ENCODE data around the gene WASF1. TPM values are rescaled to one million over a fixed set of nuclear protein-coding genes. Genes with fewer than 3 reads are reported as not detected.

WASF1 gene
- total RNA-seq, 1 experiment from 2014 or later = 28.6 TPM

- no peaks in the 10 kb centered on the region for H3K27me3 ChIP-seq (ENCODE audit: insufficient read depth, low read length)
- no peak overlapping the region for H2BK120ac ChIP-seq (ENCODE audit: low read depth, low read length, poor library complexity, severe bottlenecking)
- no peak overlapping the region for H3K9ac ChIP-seq (ENCODE audit: extremely low read depth, insufficient read length, low read length)
- Mint-ChIP-seq H3K4me3 (no peak overlapping the region), H3K27me3 (ENCODE audit: low read depth) (no peaks in the 10 kb centered on the region), H3K36me3 (ENCODE audit: insufficient read depth in 1 of 3, low read depth in 3 of 3) (peaks cover 9 to 16% (median 12%) of the 10 kb centered on the region in 3 experiments; a peak in 5 of 7 replicates), H3K9me3 (no peaks in the 10 kb centered on the region), H3K27ac (no peak overlapping the region), H3K4me1 (peaks cover 5 to 7% of the 10 kb centered on the region in 2 experiments)
- peaks cover 3% of the 10 kb centered on the region; the same call in 1 of the 2 replicates for H3K79me2 ChIP-seq (ENCODE audit: insufficient read depth, low read length)
- no peaks in the 10 kb centered on the region for H3K79me1 ChIP-seq (ENCODE audit: insufficient read depth, low read depth, low read length, poor library complexity, severe bottlenecking)
- H3K27ac ChIP-seq (ENCODE audit: insufficient read length, low read depth, low read length) = no peak overlapping the region
- no peak overlapping the region for H2AK5ac ChIP-seq (ENCODE audit: insufficient read length, low read length)
- no peak overlapping the region for H2AFZ ChIP-seq (ENCODE audit: low read length)
- no peak overlapping the region for H2BK12ac ChIP-seq (ENCODE audit: insufficient read length, low read depth, low read length)
- no peak overlapping the region for H3K23ac ChIP-seq (ENCODE audit: insufficient read length, low read depth, low read length)
- H3K14ac ChIP-seq (ENCODE audit: insufficient read depth, low read length) = no peak overlapping the region
- no peaks in the 10 kb centered on the region for H3K9me3 ChIP-seq (ENCODE audit: control insufficient read depth, low read depth, low read length)
- H4K91ac ChIP-seq (ENCODE audit: insufficient read length, low read depth, low read length) = no peak overlapping the region
- H2BK5ac ChIP-seq (ENCODE audit: insufficient read length, low read length) = no peak overlapping the region
- no peak overlapping the region for H3K4me2 ChIP-seq (ENCODE audit: insufficient read depth, insufficient read length, low read length)
- no peak overlapping the region for H4K8ac ChIP-seq (replicated peaks; ENCODE audit: insufficient read length, low read depth, low read length)
- no peak overlapping the region for H4K5ac ChIP-seq (ENCODE audit: insufficient read length, low read depth, low read length)
- WGBS (ENCODE audit: extremely low coverage, insufficient read length, low lambda C conversion rate) = no CpG with 5 or more reads among the region's 2 CpGs
- TF ChIP-seq, protein P1, sequence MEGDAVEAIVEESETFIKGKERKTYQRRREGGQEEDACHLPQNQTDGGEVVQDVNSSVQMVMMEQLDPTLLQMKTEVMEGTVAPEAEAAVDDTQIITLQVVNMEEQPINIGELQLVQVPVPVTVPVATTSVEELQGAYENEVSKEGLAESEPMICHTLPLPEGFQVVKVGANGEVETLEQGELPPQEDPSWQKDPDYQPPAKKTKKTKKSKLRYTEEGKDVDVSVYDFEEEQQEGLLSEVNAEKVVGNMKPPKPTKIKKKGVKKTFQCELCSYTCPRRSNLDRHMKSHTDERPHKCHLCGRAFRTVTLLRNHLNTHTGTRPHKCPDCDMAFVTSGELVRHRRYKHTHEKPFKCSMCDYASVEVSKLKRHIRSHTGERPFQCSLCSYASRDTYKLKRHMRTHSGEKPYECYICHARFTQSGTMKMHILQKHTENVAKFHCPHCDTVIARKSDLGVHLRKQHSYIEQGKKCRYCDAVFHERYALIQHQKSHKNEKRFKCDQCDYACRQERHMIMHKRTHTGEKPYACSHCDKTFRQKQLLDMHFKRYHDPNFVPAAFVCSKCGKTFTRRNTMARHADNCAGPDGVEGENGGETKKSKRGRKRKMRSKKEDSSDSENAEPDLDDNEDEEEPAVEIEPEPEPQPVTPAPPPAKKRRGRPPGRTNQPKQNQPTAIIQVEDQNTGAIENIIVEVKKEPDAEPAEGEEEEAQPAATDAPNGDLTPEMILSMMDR (conservative IDR thresholded peaks at IDR 0.05) = no peak
- H2BK20ac ChIP-seq (ENCODE audit: low read depth, low read length, poor library complexity, severe bottlenecking) = no peak overlapping the region
- no peak overlapping the region for H2BK15ac ChIP-seq (ENCODE audit: low read depth, low read length)
- no peak overlapping the region for H3T11ph ChIP-seq (ENCODE audit: low read length)
- H4K20me1 ChIP-seq (ENCODE audit: control insufficient read depth, insufficient read depth, insufficient read length) = no peaks in the 10 kb centered on the region
- no peaks in the 10 kb centered on the region for H3K4me1 ChIP-seq (ENCODE audit: insufficient read depth, low read length)
- no peak overlapping the region for H3K56ac ChIP-seq (ENCODE audit: insufficient read length, low read depth, low read length)
- no peaks in the 10 kb centered on the region for H3K23me2 ChIP-seq (ENCODE audit: insufficient read length, low read depth, low read length, poor library complexity, severe bottlenecking)
- no peak overlapping the region for H3K4ac ChIP-seq (ENCODE audit: low read depth, low read length)
- no peak for DNase-seq
- no peak overlapping the region for H3K18ac ChIP-seq (ENCODE audit: insufficient read length, low read depth, low read length)
Observed at GRCh38 chr6:110191477-110191876, 12.0 kb upstream of the WASF1 start.

Data from H9 (cell line).